GM10847 (cell line): ENCODE results near the gene TPM3.

Source experiments
- POLR2A ChIP-seq: IDR thresholded peaks from 2 replicates; pipeline ENCODE4 v1.6.1; 2011; ENCODE audit not compliant: insufficient read length; ENCODE audit errors: extremely low read depth

TPM3 gene

GRCh38 chr1:154154053-154154452 lies 37.8 kb downstream of the TPM3 start:
- TF ChIP-seq POLR2A: no peak

- TF ChIP-seq POLR2A: no peak
These were observed 40.6 kb downstream of the TPM3 start for GRCh38 chr1:154151311-154151710.

GRCh38 chr1:154148807-154149206 lies 43.1 kb downstream of the TPM3 start:
- no peak for TF ChIP-seq POLR2A

- TF ChIP-seq POLR2A: no peak
These were observed 45.9 kb downstream of the TPM3 start for GRCh38 chr1:154145986-154146385.

- no peak for TF ChIP-seq POLR2A
These were observed 49.5 kb downstream of the TPM3 start for GRCh38 chr1:154142358-154142757.

- TF ChIP-seq POLR2A: no peak
These were observed 50.7 kb downstream of the TPM3 start for GRCh38 chr1:154141240-154141639.

GRCh38 chr1:154137888-154138287 lies 54.0 kb downstream of the TPM3 start:
- no peak for TF ChIP-seq POLR2A

- TF ChIP-seq POLR2A: no peak
These were observed 58.6 kb downstream of the TPM3 start for GRCh38 chr1:154133256-154133655.

GRCh38 chr1:154129391-154129970 lies 62.4 kb downstream of the TPM3 start:
- no peak for TF ChIP-seq POLR2A

GRCh38 chr1:154117642-154118041 lies 74.3 kb downstream of the TPM3 start:
- no peak for TF ChIP-seq POLR2A

- TF ChIP-seq POLR2A: no peak
These were observed 76.7 kb downstream of the TPM3 start for GRCh38 chr1:154115180-154115579.
